Activated naive CD4-positive, alpha-beta T cell treated with anti-CD3 and anti-CD28 coated beads for 36 hours (primary cell): ENCODE data around the gene RNF208. TPM values are rescaled to one million over a fixed set of nuclear protein-coding genes. Genes with fewer than 3 reads are reported as not detected.
A peak's percentile ranks its signal among the peaks of the same experiment; 100 is the strongest.

Experiments used
- CTCF ChIA-PET: fragments of 350-600 bp; sonication (Branson Sonifier 250); formaldehyde crosslinking; loops from one replicate; lab custom pipeline; 2021; ENCODE audit warnings: antibody characterized with exemption; lab: Charles Lee
- DNase-seq: peaks from one replicate; pipeline ENCODE4 v3.0.0-alpha.2; 2020
- H3K27ac Mint-ChIP-seq: one replicate; pipeline ENCODE4 v1.8.0; 2021; ENCODE audit warnings: mild to moderate bottlenecking, mixed read lengths
- H3K27me3 Mint-ChIP-seq: one replicate; pipeline ENCODE4 v1.8.0; 2021; ENCODE audit warnings: low read depth, mixed read lengths
- H3K36me3 Mint-ChIP-seq: one replicate; pipeline ENCODE4 v1.8.0; 2021; ENCODE audit warnings: low read depth, mixed read lengths
- H3K4me1 Mint-ChIP-seq: one replicate; pipeline ENCODE4 v1.8.0; 2021; ENCODE audit warnings: low read depth, mixed read lengths
- H3K4me3 Mint-ChIP-seq: one replicate; pipeline ENCODE4 v1.8.0; 2021; ENCODE audit warnings: mild to moderate bottlenecking, moderate library complexity, mixed read lengths
- H3K9me3 Mint-ChIP-seq: one replicate; pipeline ENCODE4 v1.8.0; 2021; ENCODE audit warnings: mixed read lengths
- intact Hi-C: fragments of 100-400 bp; cut with micrococcal nuclease; formaldehyde crosslinking; loops from one replicate; pipeline ENCODE4 v1.15.1; 2023
- total RNA-seq, 2 experiments: library from RNA; stranded (reverse); gene quantifications; one replicate each; pipeline ENCODE4 v1.2.3, GENCODE V29; 2021

Gene RNF208
- total RNA-seq, 2 experiments from 2014 or later, result 4.9 to 5.0 TPM

GRCh38 chr9:137213160-137214060 lies 8.6 kb downstream of the RNF208 start:
- Mint-ChIP-seq H3K4me3 (no peak overlapping the region), H3K36me3 (peaks cover 12% of the 10 kb centered on the region), H3K9me3 (no peaks in the 10 kb centered on the region), H3K27me3 (no peaks in the 10 kb centered on the region), H3K27ac (no peak overlapping the region), H3K4me1 (peaks cover 5% of the 10 kb centered on the region)
- intact Hi-C loops, result no loop called here
- no peak for DNase-seq
- CTCF ChIA-PET, result no interaction called here

GRCh38 chr9:137212520-137212919 lies 9.5 kb downstream of the RNF208 start:
- intact Hi-C loops, result no loop called here
- no peak overlapping the region for H3K4me3 Mint-ChIP-seq
- H3K36me3 Mint-ChIP-seq, result peaks cover 14% of the 10 kb centered on the region
- H3K27me3 Mint-ChIP-seq, result no peaks in the 10 kb centered on the region
- no peak for DNase-seq
- no peaks in the 10 kb centered on the region for H3K9me3 Mint-ChIP-seq
- no peak overlapping the region for H3K27ac Mint-ChIP-seq
- CTCF ChIA-PET, result no interaction called here
- peaks cover 7% of the 10 kb centered on the region for H3K4me1 Mint-ChIP-seq

- no peaks in the 10 kb centered on the region for H3K9me3 Mint-ChIP-seq
- no peak overlapping the region for H3K4me3 Mint-ChIP-seq
- H3K4me1 Mint-ChIP-seq, result peaks cover 17% of the 10 kb centered on the region
- DNase-seq, result no peak
- intact Hi-C loops, result no loop called here
- CTCF ChIA-PET, result no interaction called here
- H3K36me3 Mint-ChIP-seq, result peaks cover 21% of the 10 kb centered on the region
- H3K27me3 Mint-ChIP-seq, result no peaks in the 10 kb centered on the region
- no peak overlapping the region for H3K27ac Mint-ChIP-seq
Observed at GRCh38 chr9:137211532-137211931, 10.5 kb downstream of the RNF208 start.

GRCh38 chr9:137206602-137207001 lies 15.4 kb downstream of the RNF208 start:
- intact Hi-C loops, result no loop called here
- peaks cover 47% of the 10 kb centered on the region for H3K4me1 Mint-ChIP-seq
- CTCF ChIA-PET, result interaction anchor here (1.0 to 1.7 kb wide), 4 partner anchors 11 to 139 kb away, joined by 3 to 6 read pairs (median 4); partner anchors contain the start of gene SSNA1

GRCh38 chr9:137205126-137206069 lies 16.6 kb downstream of the RNF208 start, which contains the start of the genes NDOR1 and TMEM203:
Gene NDOR1 (plus strand): TSS chr9:137205700. CDS start chr9:137205778, 78 bp downstream.
Gene TMEM203 (minus strand): TSS chr9:137205648. CDS start chr9:137205414, 234 bp downstream.
- no peaks in the 10 kb centered on the region for H3K27me3 Mint-ChIP-seq
- H3K9me3 Mint-ChIP-seq, result no peaks in the 10 kb centered on the region
- H3K27ac Mint-ChIP-seq, result peak within 1 kb of the TSS; percentile 84
- DNase-seq, result peak; percentile 96
- peak within 1 kb of the TSS; percentile 92 for H3K4me3 Mint-ChIP-seq
- peaks cover 25% of the 10 kb centered on the region for H3K36me3 Mint-ChIP-seq
- CTCF ChIA-PET, result interaction anchor here (1.6 kb wide), 1 partner anchor 12 kb away, joined by 5 read pairs; a partner anchor contains a TSS
- intact Hi-C loops, result loop anchor here (1.0 to 2.0 kb wide), 3 partner anchors 17 to 55 kb away; partner anchors contain the start of genes ANAPC2 and SSNA1
- peaks cover 54% of the 10 kb centered on the region for H3K4me1 Mint-ChIP-seq

More at GRCh38 chr9:137206602-137207001, 15.4 kb downstream of the RNF208 start:
- no peaks in the 10 kb centered on the region for H3K9me3 Mint-ChIP-seq
- no peaks in the 10 kb centered on the region for H3K27me3 Mint-ChIP-seq
- peaks cover 25% of the 10 kb centered on the region for H3K36me3 Mint-ChIP-seq
- DNase-seq, result no peak
- H3K4me3 Mint-ChIP-seq, result peak overlapping the region; percentile 92
- H3K27ac Mint-ChIP-seq, result peak overlapping the region; percentile 78

- DNase-seq, result no peak
- Mint-ChIP-seq H3K9me3 (no peaks in the 10 kb centered on the region), H3K27me3 (no peaks in the 10 kb centered on the region), H3K4me1 (peaks cover 54% of the 10 kb centered on the region), H3K27ac (peak overlapping the region; percentile 84), H3K4me3 (peak overlapping the region; percentile 92), H3K36me3 (peaks cover 23% of the 10 kb centered on the region)
- CTCF ChIA-PET, result interaction anchor here (1.0 to 1.1 kb wide), 2 partner anchors 82 to 176 kb away, joined by 3 read pairs; no protein-coding TSS in a partner anchor
- intact Hi-C loops, result loop anchor here (1.0 to 5.0 kb wide), 5 partner anchors 16 to 397 kb away; partner anchors contain the start of genes ANAPC2, RABL6, SSNA1 and TUBB4B
Observed at GRCh38 chr9:137204731-137205125, 17.3 kb downstream of the RNF208 start.

- DNase-seq, result no peak
- Mint-ChIP-seq H3K9me3 (no peaks in the 10 kb centered on the region), H3K4me1 (peaks cover 50% of the 10 kb centered on the region), H3K36me3 (peaks cover 14% of the 10 kb centered on the region), H3K27me3 (no peaks in the 10 kb centered on the region), H3K4me3 (no peak overlapping the region), H3K27ac (no peak overlapping the region)
- CTCF ChIA-PET, result interaction anchor here (1.9 kb wide), 1 partner anchor 34 kb away, joined by 7 read pairs; no protein-coding TSS in a partner anchor
- intact Hi-C loops, result loop anchor here (5.0 kb wide), 2 partner anchors 39 to 396 kb away; partner anchors contain the start of genes RABL6 and TUBB4B
Observed at GRCh38 chr9:137202966-137203365, 19.1 kb downstream of the RNF208 start.

- no peak for DNase-seq
- CTCF ChIA-PET, result interaction anchor here (0.7 to 3.8 kb wide), 4 partner anchors 12 to 186 kb away, joined by 3 to 16 read pairs (median 3); partner anchors contain the start of genes ANAPC2 and SSNA1
- H3K4me1 Mint-ChIP-seq, result peaks cover 37% of the 10 kb centered on the region
- peak overlapping the region; percentile 80 for H3K4me3 Mint-ChIP-seq
- intact Hi-C loops, result loop anchor here (5.0 kb wide), 2 partner anchors 41 to 394 kb away; partner anchors contain the start of genes RABL6 and TUBB4B
- H3K27me3 Mint-ChIP-seq, result no peaks in the 10 kb centered on the region
- peaks cover 5% of the 10 kb centered on the region for H3K36me3 Mint-ChIP-seq
- H3K27ac Mint-ChIP-seq, result peak overlapping the region; percentile 56
- no peaks in the 10 kb centered on the region for H3K9me3 Mint-ChIP-seq
Observed at GRCh38 chr9:137201205-137201868, 20.7 kb downstream of the RNF208 start.

- intact Hi-C loops, result loop anchor here (1.0 to 5.0 kb wide), 5 partner anchors 11 to 393 kb away; partner anchors contain the start of genes RABL6 and TUBB4B
- peaks cover 3% of the 10 kb centered on the region for H3K36me3 Mint-ChIP-seq
- CTCF ChIA-PET, result interaction anchor here (0.7 to 3.8 kb wide), 3 partner anchors 12 to 82 kb away, joined by 3 to 16 read pairs (median 3); partner anchors contain the start of genes ANAPC2 and SSNA1
- no peaks in the 10 kb centered on the region for H3K9me3 Mint-ChIP-seq
- peaks cover 33% of the 10 kb centered on the region for H3K4me1 Mint-ChIP-seq
- peak within 1 kb of the TSS; percentile 80 for H3K4me3 Mint-ChIP-seq
- DNase-seq, result peak; percentile 99
- H3K27me3 Mint-ChIP-seq, result no peaks in the 10 kb centered on the region
- peak within 1 kb of the TSS; percentile 56 for H3K27ac Mint-ChIP-seq
Observed at GRCh38 chr9:137200311-137201204, 21.5 kb downstream of the RNF208 start, which contains the start of gene TPRN. Gene TPRN (minus strand): TSS chr9:137200741. CDS start chr9:137200711, 30 bp downstream.
